Measurements from ENCODE around the gene CIPC.
A peak's percentile ranks its signal among the peaks of the same experiment; 100 is the strongest.

CIPC gene

GRCh38 chr14:77120771-77121743 lies 23.0 kb downstream of the CIPC start:
- H3K4me3 ChIP-seq (ENCODE audit: insufficient read length, low read depth): no peak overlapping the region
- peaks cover 21% of the 10 kb centered on the region for H3K4me1 ChIP-seq (ENCODE audit: insufficient read depth, insufficient read length)
- no peak overlapping the region for H3K9ac ChIP-seq (ENCODE audit: insufficient read length, low read depth)
- TF ChIP-seq ZNF274 (IDR thresholded peaks at IDR 0.05; ENCODE audit: low read depth, low read length): no peak
- no peak for DNase-seq (ENCODE audit: low read depth, low spot score)
- H3K9me3 ChIP-seq (ENCODE audit: insufficient read depth, low read length): no peaks in the 10 kb centered on the region
- H3K36me3 ChIP-seq (ENCODE audit: insufficient read depth, insufficient read length, low read length): peaks cover 20% of the 10 kb centered on the region
- peaks cover 12% of the 10 kb centered on the region for H3K27me3 ChIP-seq (ENCODE audit: insufficient read depth, insufficient read length)

- DNase-seq (ENCODE audit: low read depth, low spot score): no peak
- H3K36me3 ChIP-seq (ENCODE audit: insufficient read depth, insufficient read length, low read length): peaks cover 9% of the 10 kb centered on the region
- peaks cover 21% of the 10 kb centered on the region for H3K4me1 ChIP-seq (ENCODE audit: insufficient read depth, insufficient read length)
- H3K4me3 ChIP-seq (ENCODE audit: insufficient read length, low read depth): no peak overlapping the region
- H3K27me3 ChIP-seq (ENCODE audit: insufficient read depth, insufficient read length): peaks cover 12% of the 10 kb centered on the region
- no peaks in the 10 kb centered on the region for H3K9me3 ChIP-seq (ENCODE audit: insufficient read depth, low read length)
- TF ChIP-seq SUZ12 (IDR thresholded peaks at IDR 0.05; ENCODE audit: extremely low read depth, insufficient read depth, insufficient read length) (no peak), YY1 (IDR thresholded peaks at IDR 0.05; ENCODE audit: insufficient read depth, insufficient read length) (no peak), ZNF274 (IDR thresholded peaks at IDR 0.05; ENCODE audit: low read depth, low read length) (no peak)
- H3K9ac ChIP-seq (ENCODE audit: insufficient read length, low read depth): no peak overlapping the region
These were observed 24.6 kb downstream of the CIPC start for GRCh38 chr14:77122526-77123125.

- no peaks in the 10 kb centered on the region for H3K9me3 ChIP-seq (ENCODE audit: insufficient read depth, low read length)
- no peak overlapping the region for H3K4me3 ChIP-seq (ENCODE audit: insufficient read length, low read depth)
- DNase-seq (ENCODE audit: low read depth, low spot score): no peak
- H3K27me3 ChIP-seq (ENCODE audit: insufficient read depth, insufficient read length): peaks cover 12% of the 10 kb centered on the region
- TF ChIP-seq ZNF274 (IDR thresholded peaks at IDR 0.05; ENCODE audit: low read depth, low read length) (no peak), YY1 (IDR thresholded peaks at IDR 0.05; ENCODE audit: insufficient read depth, insufficient read length) (no peak), SUZ12 (IDR thresholded peaks at IDR 0.05; ENCODE audit: extremely low read depth, insufficient read depth, insufficient read length) (no peak)
- peaks cover 9% of the 10 kb centered on the region for H3K36me3 ChIP-seq (ENCODE audit: insufficient read depth, insufficient read length, low read length)
- no peak overlapping the region for H3K9ac ChIP-seq (ENCODE audit: insufficient read length, low read depth)
- peaks cover 21% of the 10 kb centered on the region for H3K4me1 ChIP-seq (ENCODE audit: insufficient read depth, insufficient read length)
These were observed 25.6 kb downstream of the CIPC start for GRCh38 chr14:77123381-77124325.

- no peaks in the 10 kb centered on the region for H3K9me3 ChIP-seq (ENCODE audit: insufficient read depth, low read length)
- peak overlapping the region; percentile 84 for H3K9ac ChIP-seq (ENCODE audit: insufficient read length, low read depth)
- no peak for TF ChIP-seq ZNF274 (IDR thresholded peaks at IDR 0.05; ENCODE audit: low read depth, low read length)
- no peak for TF ChIP-seq YY1 (IDR thresholded peaks at IDR 0.05; ENCODE audit: insufficient read depth, insufficient read length)
- no peak for TF ChIP-seq SUZ12 (IDR thresholded peaks at IDR 0.05; ENCODE audit: extremely low read depth, insufficient read depth, insufficient read length)
- DNase-seq (ENCODE audit: low read depth, low spot score): no peak
- H3K4me3 ChIP-seq (ENCODE audit: insufficient read length, low read depth): peak overlapping the region; percentile 49
- H3K4me1 ChIP-seq (ENCODE audit: insufficient read depth, insufficient read length): peaks cover 21% of the 10 kb centered on the region
- H3K27me3 ChIP-seq (ENCODE audit: insufficient read depth, insufficient read length): peaks cover 12% of the 10 kb centered on the region
- H3K36me3 ChIP-seq (ENCODE audit: insufficient read depth, insufficient read length, low read length): peaks cover 7% of the 10 kb centered on the region
These were observed 26.6 kb downstream of the CIPC start for GRCh38 chr14:77124345-77125280.

GRCh38 chr14:77125281-77125801 lies 27.3 kb downstream of the CIPC start:
- H3K4me1 ChIP-seq (ENCODE audit: insufficient read depth, insufficient read length): peaks cover 21% of the 10 kb centered on the region
- DNase-seq (ENCODE audit: low read depth, low spot score): no peak
- TF ChIP-seq YY1 (IDR thresholded peaks at IDR 0.05; ENCODE audit: insufficient read depth, insufficient read length) (no peak), ZNF274 (IDR thresholded peaks at IDR 0.05; ENCODE audit: low read depth, low read length) (no peak), SUZ12 (IDR thresholded peaks at IDR 0.05; ENCODE audit: extremely low read depth, insufficient read depth, insufficient read length) (no peak)
- peaks cover 12% of the 10 kb centered on the region for H3K27me3 ChIP-seq (ENCODE audit: insufficient read depth, insufficient read length)
- no peak overlapping the region for H3K9ac ChIP-seq (ENCODE audit: insufficient read length, low read depth)
- H3K4me3 ChIP-seq (ENCODE audit: insufficient read length, low read depth): peak overlapping the region; percentile 49
- peaks cover 2% of the 10 kb centered on the region for H3K36me3 ChIP-seq (ENCODE audit: insufficient read depth, insufficient read length, low read length)
- H3K9me3 ChIP-seq (ENCODE audit: insufficient read depth, low read length): no peaks in the 10 kb centered on the region

- Histone ChIP-seq H3K9me3 (ENCODE audit: insufficient read depth, low read length) (no peaks in the 10 kb centered on the region), H3K9ac (ENCODE audit: insufficient read length, low read depth) (no peak overlapping the region), H3K4me3 (ENCODE audit: insufficient read length, low read depth) (no peak overlapping the region), H3K27me3 (ENCODE audit: insufficient read depth, insufficient read length) (peaks cover 12% of the 10 kb centered on the region), H3K36me3 (ENCODE audit: insufficient read depth, insufficient read length, low read length) (peaks cover 2% of the 10 kb centered on the region), H3K4me1 (ENCODE audit: insufficient read depth, insufficient read length) (peaks cover 19% of the 10 kb centered on the region)
- no peak for TF ChIP-seq SUZ12 (IDR thresholded peaks at IDR 0.05; ENCODE audit: extremely low read depth, insufficient read depth, insufficient read length)
- TF ChIP-seq YY1 (IDR thresholded peaks at IDR 0.05; ENCODE audit: insufficient read depth, insufficient read length): no peak
- no peak for TF ChIP-seq ZNF274 (IDR thresholded peaks at IDR 0.05; ENCODE audit: low read depth, low read length)
- DNase-seq (ENCODE audit: low read depth, low spot score): no peak
These were observed 27.8 kb downstream of the CIPC start for GRCh38 chr14:77125823-77126325.

Measured in NT2/D1 (cell line).